ENCODE measurements around the gene NLGN1. TPM values are rescaled to one million over a fixed set of nuclear protein-coding genes. Genes with fewer than 3 reads are reported as not detected.

NLGN1 gene
- total and polyA plus RNA-seq, 2 of the 8 experiments (the other 6 are each of a cell fraction or from before 2014, with no cell fraction given) = 7.8 to 14.8 TPM

DNA sequence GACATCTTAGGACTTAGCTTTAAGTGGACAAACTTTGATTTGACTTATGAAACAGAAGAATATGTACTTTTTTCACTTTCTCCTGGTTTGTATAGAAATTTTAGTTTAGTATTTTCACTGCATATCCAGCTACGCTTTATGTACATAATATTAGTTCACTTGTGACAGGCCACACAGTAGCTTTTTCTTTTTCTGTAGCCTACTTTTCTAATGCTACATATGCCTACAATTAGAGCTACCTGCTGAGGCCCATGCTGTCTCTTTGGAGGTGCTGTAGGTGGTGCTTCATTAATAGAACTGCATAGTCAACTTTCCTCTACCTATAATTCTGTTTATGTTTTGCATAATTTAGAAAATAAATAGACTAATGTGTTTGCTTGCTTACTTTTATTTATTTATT is 191.6 kb downstream of the NLGN1 start (continued):
- TF ChIP-seq, protein P1, sequence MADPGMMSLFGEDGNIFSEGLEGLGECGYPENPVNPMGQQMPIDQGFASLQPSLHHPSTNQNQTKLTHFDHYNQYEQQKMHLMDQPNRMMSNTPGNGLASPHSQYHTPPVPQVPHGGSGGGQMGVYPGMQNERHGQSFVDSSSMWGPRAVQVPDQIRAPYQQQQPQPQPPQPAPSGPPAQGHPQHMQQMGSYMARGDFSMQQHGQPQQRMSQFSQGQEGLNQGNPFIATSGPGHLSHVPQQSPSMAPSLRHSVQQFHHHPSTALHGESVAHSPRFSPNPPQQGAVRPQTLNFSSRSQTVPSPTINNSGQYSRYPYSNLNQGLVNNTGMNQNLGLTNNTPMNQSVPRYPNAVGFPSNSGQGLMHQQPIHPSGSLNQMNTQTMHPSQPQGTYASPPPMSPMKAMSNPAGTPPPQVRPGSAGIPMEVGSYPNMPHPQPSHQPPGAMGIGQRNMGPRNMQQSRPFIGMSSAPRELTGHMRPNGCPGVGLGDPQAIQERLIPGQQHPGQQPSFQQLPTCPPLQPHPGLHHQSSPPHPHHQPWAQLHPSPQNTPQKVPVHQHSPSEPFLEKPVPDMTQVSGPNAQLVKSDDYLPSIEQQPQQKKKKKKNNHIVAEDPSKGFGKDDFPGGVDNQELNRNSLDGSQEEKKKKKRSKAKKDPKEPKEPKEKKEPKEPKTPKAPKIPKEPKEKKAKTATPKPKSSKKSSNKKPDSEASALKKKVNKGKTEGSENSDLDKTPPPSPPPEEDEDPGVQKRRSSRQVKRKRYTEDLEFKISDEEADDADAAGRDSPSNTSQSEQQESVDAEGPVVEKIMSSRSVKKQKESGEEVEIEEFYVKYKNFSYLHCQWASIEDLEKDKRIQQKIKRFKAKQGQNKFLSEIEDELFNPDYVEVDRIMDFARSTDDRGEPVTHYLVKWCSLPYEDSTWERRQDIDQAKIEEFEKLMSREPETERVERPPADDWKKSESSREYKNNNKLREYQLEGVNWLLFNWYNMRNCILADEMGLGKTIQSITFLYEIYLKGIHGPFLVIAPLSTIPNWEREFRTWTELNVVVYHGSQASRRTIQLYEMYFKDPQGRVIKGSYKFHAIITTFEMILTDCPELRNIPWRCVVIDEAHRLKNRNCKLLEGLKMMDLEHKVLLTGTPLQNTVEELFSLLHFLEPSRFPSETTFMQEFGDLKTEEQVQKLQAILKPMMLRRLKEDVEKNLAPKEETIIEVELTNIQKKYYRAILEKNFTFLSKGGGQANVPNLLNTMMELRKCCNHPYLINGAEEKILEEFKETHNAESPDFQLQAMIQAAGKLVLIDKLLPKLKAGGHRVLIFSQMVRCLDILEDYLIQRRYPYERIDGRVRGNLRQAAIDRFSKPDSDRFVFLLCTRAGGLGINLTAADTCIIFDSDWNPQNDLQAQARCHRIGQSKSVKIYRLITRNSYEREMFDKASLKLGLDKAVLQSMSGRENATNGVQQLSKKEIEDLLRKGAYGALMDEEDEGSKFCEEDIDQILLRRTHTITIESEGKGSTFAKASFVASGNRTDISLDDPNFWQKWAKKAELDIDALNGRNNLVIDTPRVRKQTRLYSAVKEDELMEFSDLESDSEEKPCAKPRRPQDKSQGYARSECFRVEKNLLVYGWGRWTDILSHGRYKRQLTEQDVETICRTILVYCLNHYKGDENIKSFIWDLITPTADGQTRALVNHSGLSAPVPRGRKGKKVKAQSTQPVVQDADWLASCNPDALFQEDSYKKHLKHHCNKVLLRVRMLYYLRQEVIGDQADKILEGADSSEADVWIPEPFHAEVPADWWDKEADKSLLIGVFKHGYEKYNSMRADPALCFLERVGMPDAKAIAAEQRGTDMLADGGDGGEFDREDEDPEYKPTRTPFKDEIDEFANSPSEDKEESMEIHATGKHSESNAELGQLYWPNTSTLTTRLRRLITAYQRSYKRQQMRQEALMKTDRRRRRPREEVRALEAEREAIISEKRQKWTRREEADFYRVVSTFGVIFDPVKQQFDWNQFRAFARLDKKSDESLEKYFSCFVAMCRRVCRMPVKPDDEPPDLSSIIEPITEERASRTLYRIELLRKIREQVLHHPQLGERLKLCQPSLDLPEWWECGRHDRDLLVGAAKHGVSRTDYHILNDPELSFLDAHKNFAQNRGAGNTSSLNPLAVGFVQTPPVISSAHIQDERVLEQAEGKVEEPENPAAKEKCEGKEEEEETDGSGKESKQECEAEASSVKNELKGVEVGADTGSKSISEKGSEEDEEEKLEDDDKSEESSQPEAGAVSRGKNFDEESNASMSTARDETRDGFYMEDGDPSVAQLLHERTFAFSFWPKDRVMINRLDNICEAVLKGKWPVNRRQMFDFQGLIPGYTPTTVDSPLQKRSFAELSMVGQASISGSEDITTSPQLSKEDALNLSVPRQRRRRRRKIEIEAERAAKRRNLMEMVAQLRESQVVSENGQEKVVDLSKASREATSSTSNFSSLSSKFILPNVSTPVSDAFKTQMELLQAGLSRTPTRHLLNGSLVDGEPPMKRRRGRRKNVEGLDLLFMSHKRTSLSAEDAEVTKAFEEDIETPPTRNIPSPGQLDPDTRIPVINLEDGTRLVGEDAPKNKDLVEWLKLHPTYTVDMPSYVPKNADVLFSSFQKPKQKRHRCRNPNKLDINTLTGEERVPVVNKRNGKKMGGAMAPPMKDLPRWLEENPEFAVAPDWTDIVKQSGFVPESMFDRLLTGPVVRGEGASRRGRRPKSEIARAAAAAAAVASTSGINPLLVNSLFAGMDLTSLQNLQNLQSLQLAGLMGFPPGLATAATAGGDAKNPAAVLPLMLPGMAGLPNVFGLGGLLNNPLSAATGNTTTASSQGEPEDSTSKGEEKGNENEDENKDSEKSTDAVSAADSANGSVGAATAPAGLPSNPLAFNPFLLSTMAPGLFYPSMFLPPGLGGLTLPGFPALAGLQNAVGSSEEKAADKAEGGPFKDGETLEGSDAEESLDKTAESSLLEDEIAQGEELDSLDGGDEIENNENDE (IDR thresholded peaks at IDR 0.05; ENCODE audit: insufficient replicate concordance, low read length) = no peak
- no peak for TF ChIP-seq EZH2 (IDR thresholded peaks at IDR 0.05; ENCODE audit: low read depth, low read length, severe bottlenecking)
- no peak for TF ChIP-seq POLR2A (IDR thresholded peaks at IDR 0.05; ENCODE audit: control extremely low read depth in 1 of 2, low read depth in 2 of 2, low read length in 2 of 2)
- no peak for TF ChIP-seq NRF1 (IDR thresholded peaks at IDR 0.05; ENCODE audit: low read depth, low read length)
- TF ChIP-seq CREB1 (IDR thresholded peaks at IDR 0.05) = no peak
- TF ChIP-seq SP1 (IDR thresholded peaks at IDR 0.05; ENCODE audit: low read depth, low read length) = no peak
- TF ChIP-seq SRF (IDR thresholded peaks at IDR 0.05; ENCODE audit: low read depth, low read length) = no peak
- TF ChIP-seq ASH2L (IDR thresholded peaks at IDR 0.05; ENCODE audit: low read length) = no peak
- no peak for TF ChIP-seq RFX5 (IDR thresholded peaks at IDR 0.05; ENCODE audit: borderline replicate concordance, low read depth, low read length)
- TF ChIP-seq CHD2 (IDR thresholded peaks at IDR 0.05; ENCODE audit: low read length) = no peak
- no peak for TF ChIP-seq SUZ12 (IDR thresholded peaks at IDR 0.05; ENCODE audit: low read length)
- TF ChIP-seq SIN3A (conservative IDR thresholded peaks at IDR 0.05 in 1 of 2, IDR thresholded peaks at IDR 0.05 in 1 of 2; ENCODE audit: low read depth in 1 of 2, low read length in 2 of 2) = no peak
- TF ChIP-seq KDM4A (IDR thresholded peaks at IDR 0.05; ENCODE audit: low read depth, low read length, severe bottlenecking) = no peak
